ENCODE data around the gene PNLIP. TPM values are rescaled to one million over a fixed set of nuclear protein-coding genes. Genes with fewer than 3 reads are reported as not detected.

Gene PNLIP
- total and polyA plus RNA-seq, 9 of the 15 experiments (the other 6 are each of a cell fraction or from before 2014, with no cell fraction given) = 0.69 TPM; not detected in 8

GRCh38 chr10:116555880-116556279, 10.1 kb downstream of the PNLIP start (continued):
- TF ChIP-seq ZBTB40 (IDR thresholded peaks at IDR 0.05) (no peak), ZBTB40 (CRISPR knock-in tag; IDR thresholded peaks at IDR 0.05) (no peak), KDM2B (CRISPR knock-in tag; IDR thresholded peaks at IDR 0.05) (no peak), ZNF79 (CRISPR knock-in tag; IDR thresholded peaks at IDR 0.05; ENCODE audit: low read depth) (no peak), KLF1 (tag; IDR thresholded peaks at IDR 0.05) (no peak), TOE1 (IDR thresholded peaks at IDR 0.05; ENCODE audit: borderline replicate concordance) (no peak), TOE1 (CRISPR knock-in tag; IDR thresholded peaks at IDR 0.05; ENCODE audit: borderline replicate concordance, low read depth) (no peak), ID3 (CRISPR knock-in tag; IDR thresholded peaks at IDR 0.05) (no peak), ID3 (tag; IDR thresholded peaks at IDR 0.05) (no peak), ARID1B (IDR thresholded peaks at IDR 0.05) (no peak), DEAF1 (CRISPR knock-in tag; IDR thresholded peaks at IDR 0.05) (no peak), RUNX1 (IDR thresholded peaks at IDR 0.05; ENCODE audit: low read depth) (no peak), SMARCB1 (IDR thresholded peaks at IDR 0.05; ENCODE audit: insufficient read length, low read depth) (no peak), CREB3 (tag; conservative IDR thresholded peaks at IDR 0.05; ENCODE audit: low read depth) (no peak), ZNF282 (CRISPR knock-in tag; IDR thresholded peaks at IDR 0.05) (no peak)
